HG02852 (cell line): ENCODE data around the gene C17orf50.

Source experiments
- ATAC-seq: cut with Tn5 transposase; IDR thresholded peaks from one replicate; pipeline ENCODE4 v1.9.1; 2021; ENCODE audit warnings: mild to moderate bottlenecking, moderate library complexity; ENCODE audit not compliant: unreplicated experiment

Gene C17orf50

DNA sequence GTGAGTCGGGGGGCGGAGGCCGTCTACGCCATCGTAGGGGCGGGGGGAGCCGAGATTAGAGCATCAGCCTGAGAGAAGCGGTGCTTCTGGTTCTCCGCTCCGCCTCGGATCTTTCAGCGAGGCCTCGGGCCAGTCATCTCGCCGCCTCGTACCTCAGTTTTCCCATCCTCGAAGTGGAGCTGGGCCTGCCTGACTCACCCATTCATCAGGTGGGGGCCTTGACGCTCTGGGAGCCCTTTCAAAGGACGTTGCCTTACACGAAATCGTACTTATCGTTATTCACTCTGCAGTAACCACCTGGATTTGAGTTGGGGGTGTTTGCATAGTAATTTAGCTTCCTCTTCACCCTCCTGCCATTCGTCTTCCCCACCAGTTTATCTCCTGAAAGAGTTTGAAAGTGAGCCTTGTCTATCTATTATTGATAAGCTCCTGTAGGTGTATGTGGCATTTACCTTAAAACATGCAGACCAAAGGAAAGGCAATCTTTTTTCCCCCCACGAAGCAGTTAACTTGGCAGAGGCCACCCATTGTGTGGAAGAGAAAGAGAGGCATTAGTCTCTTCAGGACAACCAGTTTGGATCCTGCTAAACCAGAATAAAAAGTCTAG is 49.3 kb downstream of the C17orf50 start:
- ATAC-seq: no peak

DNA sequence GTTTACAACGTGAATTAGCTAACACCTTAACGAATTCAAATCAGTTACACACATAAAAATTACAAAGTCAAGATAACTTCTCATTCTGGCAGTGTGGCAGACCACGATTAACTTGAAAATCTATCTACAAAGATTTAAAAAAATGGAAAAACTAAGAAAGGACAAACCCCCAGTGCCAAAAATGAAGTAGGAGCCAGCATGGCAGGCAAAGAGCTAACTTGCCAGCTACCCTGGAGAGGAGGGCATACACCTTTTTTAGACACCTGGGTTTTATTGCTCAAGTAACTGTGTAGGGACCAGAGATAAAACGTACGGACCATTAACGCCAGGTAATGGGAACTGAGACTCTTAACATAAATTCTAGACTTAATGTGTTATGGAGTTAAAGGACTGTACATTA is 51.1 kb downstream of the C17orf50 start:
- ATAC-seq: no peak

DNA sequence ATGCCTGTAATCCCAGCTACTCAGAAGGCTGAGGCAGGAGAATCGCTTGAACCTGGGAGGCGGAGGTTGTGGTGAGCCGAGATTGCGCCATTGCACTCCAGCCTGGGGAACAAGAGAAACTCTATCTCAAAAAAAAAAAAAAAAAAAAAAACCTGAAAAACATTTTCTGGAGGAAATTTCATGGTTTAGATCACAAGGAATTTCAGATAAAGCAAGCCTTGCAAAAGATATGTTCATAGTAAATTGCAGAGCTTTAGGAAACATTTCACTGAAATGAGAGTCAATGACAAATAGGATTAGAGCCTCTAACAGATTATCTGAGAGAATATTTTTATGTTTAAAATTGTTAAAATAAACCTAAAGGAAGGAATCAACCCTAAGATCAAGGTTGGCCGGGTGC is 51.8 kb downstream of the C17orf50 start:
- no peak for ATAC-seq
